Occipital lobe (tissue), 2 donors: ENCODE measurements around the gene PHF20. TPM values are rescaled to one million over a fixed set of nuclear protein-coding genes. Genes with fewer than 3 reads are reported as not detected.
"Not testable (repeated sequence)": the region's sequence is repeated elsewhere in the genome, so short reads cannot be mapped to it uniquely, and the experiment has no call there.

Source experiments
- DNase-seq: peaks from one replicate; lab custom pipeline; 2025; lab: John Stamatoyannopoulos, UW
- total RNA-seq: library from RNA; depleted of rRNA; stranded (reverse); fragments of >200 nt; gene quantifications from one replicate; pipeline ENCODE4 v1.2.3, GENCODE V29; 2014

The PHF20 gene
- total RNA-seq, 1 donor from 2014 or later = 46.3 TPM

DNA sequence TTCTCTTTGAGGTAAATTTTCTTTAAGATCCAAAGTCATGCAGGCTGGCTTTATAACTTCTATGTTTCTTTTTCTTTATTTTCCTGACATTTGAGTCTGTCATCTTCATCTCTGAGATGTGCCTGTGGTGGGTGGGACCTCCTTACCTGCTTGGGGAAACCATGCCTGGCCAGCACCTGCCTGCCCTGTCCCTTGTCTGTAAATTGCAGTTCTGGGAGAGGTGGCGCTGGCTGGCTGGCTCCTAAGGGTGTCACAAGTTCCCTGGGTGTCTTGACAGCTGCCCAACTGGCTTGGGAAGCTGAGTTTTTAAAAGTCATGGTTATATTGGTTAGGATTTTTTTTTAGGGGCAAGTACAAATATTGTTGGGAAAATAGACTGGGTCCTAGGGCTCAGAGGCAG lies 146.2 kb downstream of the PHF20 start:
- DNase-seq = no peak

DNA sequence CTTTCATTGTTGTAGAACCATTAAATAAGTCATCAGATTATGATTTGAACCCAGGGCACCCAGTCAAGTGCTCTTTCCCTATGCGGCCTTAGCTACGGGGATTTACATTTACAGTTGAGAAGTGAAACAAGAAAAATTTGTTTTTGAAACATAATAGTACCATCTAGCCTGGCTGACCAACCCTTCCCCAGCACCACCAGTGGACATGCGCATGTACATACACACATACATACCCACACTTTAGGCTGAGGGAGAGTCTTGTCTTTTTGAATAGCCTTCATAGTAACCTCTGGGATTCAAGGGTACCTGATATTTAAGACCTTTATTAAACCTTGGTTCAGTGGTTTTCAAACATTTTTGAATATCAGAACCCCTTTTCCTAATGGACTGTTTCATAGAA lies 148.7 kb downstream of the PHF20 start:
- DNase-seq = no peak

DNA sequence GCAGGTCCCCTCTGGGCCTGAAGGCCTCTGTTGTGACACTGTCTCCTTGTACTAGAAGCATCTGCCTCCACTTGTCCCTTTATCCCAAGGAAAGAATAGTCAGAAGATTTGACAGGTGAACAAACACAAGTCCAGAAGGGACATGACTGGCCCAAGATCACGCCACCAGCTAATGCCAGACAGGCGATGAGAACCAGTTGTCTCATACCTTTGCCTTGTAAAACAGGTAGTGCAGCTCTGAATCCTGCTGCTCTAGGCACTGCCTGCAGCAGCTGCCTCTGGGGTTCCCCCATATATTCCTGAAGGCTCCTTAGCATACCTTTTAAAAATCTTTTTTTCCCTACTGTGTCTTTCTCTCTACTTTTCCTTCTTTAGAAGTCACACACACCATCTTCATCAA lies 157.5 kb downstream of the PHF20 start:
- no peak for DNase-seq

- DNase-seq = no peak
Measured at GRCh38 chr20:35934050-35934449, 162.2 kb downstream of the PHF20 start.

DNA sequence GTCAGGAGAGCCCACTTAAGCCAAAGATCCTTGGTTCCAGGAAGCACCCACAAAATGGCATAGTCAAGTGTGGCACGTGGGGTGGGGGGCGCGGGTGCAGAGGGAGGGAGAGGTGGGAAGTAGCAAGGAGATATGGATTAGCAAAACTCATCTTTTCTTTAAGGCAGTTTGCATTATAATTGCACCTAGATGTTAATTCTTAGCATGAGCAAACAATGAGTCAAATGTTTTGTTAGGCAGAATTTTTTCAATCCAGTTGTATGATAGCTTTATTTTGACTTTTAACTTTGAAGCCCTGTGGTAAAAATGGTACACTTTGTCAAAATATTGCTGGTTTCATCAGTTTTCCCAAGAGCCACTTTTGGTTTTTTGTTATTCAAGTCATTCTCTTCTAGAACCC lies 167.4 kb downstream of the PHF20 start:
- no peak for DNase-seq

DNA sequence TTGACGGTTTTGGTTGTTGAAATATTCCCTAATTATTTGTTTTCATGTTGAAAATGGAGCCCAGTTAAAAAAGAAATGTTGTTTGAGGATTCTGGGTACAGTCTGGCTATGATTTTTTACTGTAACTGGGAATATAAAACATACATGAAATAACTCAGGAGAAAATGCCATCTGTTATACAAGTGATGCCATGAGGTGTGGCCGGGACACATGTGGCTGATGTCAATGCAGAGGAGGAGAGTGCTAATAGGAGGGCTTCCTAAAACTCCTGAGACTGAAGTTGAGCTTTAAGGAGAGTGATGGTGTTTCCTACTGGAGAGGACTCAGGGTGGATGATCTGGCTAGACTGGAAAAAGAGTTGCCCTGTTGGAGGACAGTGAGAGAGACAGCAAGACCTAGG lies 169.8 kb downstream of the PHF20 start:
- DNase-seq = no peak

GRCh38 chr20:35942243-35942642 lies 170.4 kb downstream of the PHF20 start:
- no peak for DNase-seq

- no peak for DNase-seq
Measured at GRCh38 chr20:35947489-35947888, 175.7 kb downstream of the PHF20 start.

DNA sequence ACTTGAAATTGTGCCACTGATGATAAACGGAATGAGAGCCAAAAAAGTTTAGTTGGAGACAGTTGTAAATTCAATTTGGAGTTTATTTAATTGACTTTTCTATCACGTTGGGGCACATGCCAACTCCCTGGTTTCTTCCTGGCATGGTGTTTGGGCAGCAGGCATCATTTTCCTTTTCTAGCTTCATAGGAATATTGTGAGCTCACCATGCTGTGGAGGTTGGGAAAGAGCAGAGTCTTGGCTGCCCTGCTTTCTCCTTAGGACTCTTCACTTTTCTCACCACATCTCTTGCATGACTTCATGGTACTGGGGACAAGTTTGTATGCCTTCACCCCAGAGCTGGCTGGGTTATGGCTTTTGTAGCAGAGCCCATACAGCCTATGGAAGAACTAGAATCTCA lies 176.1 kb downstream of the PHF20 start:
- no peak for DNase-seq

GRCh38 chr20:35950093-35950492 lies 178.3 kb downstream of the PHF20 start:
- DNase-seq = no peak

DNA sequence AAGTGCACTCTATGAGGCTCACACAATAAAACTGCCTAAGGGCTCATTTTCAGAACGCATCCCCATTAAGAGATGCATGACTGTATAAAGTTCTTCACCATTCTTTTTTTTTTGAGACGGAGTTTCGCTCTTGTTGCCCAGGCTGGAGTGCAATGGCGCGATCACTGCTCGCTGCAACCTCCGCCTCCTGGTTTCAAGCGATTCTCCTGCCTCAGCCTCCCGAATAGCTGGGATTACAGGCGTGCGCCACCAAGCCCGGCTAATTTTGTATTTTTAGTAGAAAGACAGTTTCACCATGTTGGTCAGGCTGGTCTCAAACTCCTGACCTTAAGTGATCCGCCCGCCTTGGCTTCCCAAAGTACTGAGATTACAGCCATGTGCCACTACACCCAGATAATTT lies 180.3 kb downstream of the PHF20 start:
- DNase-seq = not testable (repeated sequence)

- DNase-seq = no peak
Measured at GRCh38 chr20:35952480-35953386, 180.9 kb downstream of the PHF20 start.

GRCh38 chr20:35953387-35954199 lies 181.8 kb downstream of the PHF20 start:
- peak; percentile 77 for DNase-seq

GRCh38 chr20:35954200-35954906 lies 182.5 kb downstream of the PHF20 start, which contains the start of gene SCAND1:
Gene SCAND1, minus strand, starts transcription at chr20:35954502. Its CDS starts 218 bp downstream, at chr20:35954284.
- DNase-seq = peak; percentile 94

DNA sequence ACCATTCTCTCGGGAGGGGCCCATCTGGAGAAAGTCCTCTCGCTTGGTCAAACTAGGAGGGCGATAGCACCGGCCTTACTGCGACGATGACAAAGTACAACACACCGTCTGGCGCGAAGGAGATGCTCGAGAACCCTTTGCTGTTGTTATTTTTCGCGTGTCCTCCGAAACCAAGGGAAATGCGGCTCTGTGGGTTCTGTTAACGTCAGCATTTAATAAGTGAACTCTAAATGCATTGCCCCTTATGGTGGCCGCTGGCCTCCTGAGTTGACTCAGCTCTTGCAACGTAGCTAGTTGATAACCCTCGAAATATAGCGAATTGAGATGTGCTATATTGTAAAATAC lies 183.1 kb downstream of the PHF20 start:
- no peak for DNase-seq

DNA sequence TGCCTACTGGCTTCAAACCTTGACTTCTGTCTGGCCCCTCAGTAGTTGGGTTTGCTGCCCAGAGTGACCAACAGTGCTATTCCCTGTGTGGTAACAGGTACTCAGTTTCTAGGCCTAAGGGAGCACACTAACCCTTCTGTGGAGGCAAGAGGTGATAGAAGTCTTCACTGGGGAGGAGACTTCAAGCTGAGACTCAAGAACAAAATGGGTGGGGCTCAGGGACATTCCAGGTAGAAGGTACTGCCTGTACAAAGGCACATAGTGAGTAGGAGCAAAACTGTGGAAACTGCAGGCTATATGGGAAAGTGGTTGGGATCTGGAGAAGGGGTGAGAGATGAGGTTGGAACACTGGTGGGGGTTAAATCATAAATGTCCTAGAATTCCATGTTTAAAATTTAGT lies 184.8 kb downstream of the PHF20 start:
- DNase-seq = no peak

DNA sequence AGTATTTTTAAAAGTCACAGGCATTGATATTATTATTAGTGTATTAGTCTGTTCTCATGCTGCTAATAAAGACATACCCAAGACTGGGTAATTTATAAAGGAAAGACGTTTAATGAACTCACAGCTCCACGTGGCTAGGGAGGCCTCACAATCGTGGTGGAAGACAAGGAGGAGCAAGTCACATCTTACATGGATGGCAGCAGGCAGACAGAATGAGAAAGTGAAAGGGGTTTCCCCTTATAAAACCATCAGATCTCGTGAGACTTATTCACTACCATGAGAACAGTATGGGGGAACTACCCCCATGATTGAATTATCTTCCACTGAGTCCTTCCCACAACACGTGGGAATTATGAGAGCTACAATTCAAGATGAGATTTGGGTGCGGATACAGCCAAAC lies 187.5 kb downstream of the PHF20 start:
- DNase-seq = not testable (repeated sequence)

DNA sequence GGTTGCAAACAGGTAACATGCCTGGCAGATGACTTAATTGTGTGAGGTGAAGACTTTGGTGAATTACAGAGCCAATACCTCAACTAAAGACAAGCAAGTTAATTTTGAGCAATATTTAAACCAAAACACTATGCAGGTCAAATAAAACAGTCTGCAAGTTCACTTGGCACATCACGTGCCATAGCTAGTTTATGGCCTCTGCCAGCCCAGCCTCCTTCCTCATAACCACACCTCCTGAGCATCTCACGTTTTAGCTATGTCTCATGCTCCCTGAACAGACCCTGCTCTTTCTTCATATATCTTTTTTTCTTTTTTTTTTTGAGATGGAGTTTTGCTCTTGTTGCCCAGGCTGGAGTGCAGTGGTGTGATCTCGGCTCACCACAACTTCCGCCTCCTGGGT lies 192.1 kb downstream of the PHF20 start:
- no peak for DNase-seq

DNA sequence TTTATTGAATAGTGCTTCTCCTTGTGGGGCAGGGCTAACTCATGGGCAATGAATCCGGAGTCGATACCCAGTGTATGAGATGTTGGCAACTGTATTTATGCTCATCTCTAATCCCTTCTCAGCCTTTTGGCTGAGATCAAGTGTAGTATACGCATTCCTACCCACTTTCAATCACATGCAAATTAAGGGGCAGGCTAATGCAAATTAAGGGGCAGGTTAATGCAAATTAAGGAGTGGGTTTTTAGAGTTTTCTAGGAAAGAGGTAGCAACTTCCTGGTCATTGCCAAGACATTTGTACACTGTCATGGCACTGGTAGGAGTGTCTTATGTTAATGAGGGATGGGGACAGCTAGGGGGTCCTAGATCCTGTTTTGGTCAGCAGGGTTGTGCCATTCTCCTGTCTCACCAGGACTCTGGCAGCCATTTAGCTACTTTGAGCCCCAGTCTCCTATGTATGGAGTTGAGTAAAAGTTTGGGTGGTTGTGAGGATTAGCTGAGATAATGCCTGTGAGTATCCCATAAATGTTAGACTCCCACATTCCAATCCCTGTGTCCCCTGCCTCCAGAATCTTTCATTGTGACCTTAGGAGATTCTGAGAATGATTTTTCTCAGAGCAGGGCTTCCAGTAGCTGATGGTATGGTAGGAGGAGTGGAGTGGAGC lies 196.3 kb downstream of the PHF20 start, which contains the start of gene CNBD2:
Gene CNBD2 (plus strand): TSS at position 612 of the 662 bp plus-strand sequence. CDS start 173 bp downstream, outside the sequence.
- no peak for DNase-seq

GRCh38 chr20:35968930-35969329 lies 197.1 kb downstream of the PHF20 start:
- DNase-seq = no peak

GRCh38 chr20:35971981-35972380 lies 200.2 kb downstream of the PHF20 start:
- no peak for DNase-seq
